Activated CD4-positive, alpha-beta T cell treated with anti-CD3 and anti-CD28 coated beads for 1 hour (primary cell): Measurements from ENCODE around the gene UBE3D.
"Not testable (repeated sequence)": the region's sequence is repeated elsewhere in the genome, so short reads cannot be mapped to it uniquely, and the experiment has no call there.

Experiments used
- DNase-seq: peaks from one replicate; pipeline ENCODE4 v3.0.0-alpha.2; 2020

Gene UBE3D

DNA sequence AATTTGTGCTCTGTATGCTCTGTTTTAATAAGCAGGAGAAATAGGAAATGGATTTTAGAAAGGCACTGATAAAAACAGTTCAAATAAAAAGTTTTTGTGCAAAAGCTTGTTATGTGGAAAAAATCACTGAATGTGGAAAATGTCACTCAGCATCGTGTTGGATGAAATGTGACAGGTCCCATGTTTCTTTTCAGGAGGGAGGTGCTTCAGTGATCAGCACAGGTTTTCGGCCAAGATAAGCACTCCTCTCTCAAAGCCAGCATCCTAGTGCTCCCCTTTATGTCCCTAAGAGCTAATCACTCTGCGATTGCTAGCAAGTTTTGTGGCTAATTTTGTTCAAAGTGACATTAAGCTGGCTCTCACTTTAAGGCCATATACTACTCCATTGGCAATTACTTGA, 12.0 kb downstream of the UBE3D start:
- no peak for DNase-seq

DNA sequence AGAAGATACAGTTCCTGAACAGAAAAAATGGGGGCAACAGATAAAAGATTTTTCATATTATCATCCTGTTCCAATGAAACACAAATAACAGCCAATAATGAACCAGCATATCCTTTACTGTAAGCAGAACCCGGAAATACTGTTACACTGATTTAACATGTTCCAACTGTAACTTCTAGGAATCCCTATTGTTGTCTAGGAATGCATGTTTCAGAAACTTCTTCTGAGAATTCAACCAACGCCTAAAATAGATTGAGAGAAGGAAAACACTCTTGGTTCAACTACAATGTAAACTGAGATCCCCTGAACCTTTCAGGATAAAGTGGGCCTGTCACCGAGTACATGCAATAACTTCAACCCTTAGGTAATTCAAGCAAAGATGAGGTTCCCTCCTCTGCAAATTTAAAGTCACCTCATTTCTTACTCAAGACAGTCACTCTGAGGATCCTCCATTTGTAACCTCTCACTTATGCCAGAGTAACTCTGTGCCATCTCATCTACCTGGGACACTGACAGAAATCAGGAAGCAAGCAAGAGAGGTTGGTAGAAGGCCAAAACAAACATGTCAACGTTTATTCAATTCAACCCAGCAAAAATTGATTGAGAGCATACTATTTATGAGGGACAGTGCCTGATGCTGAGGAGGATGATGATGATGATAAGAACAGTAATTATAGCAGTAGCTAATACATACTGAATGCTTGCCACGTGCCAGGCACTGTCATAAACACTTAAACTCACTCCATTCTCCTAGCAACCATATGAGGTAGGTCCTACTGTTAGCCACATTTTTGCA, 14.1 kb downstream of the UBE3D start:
- DNase-seq: no peak

DNA sequence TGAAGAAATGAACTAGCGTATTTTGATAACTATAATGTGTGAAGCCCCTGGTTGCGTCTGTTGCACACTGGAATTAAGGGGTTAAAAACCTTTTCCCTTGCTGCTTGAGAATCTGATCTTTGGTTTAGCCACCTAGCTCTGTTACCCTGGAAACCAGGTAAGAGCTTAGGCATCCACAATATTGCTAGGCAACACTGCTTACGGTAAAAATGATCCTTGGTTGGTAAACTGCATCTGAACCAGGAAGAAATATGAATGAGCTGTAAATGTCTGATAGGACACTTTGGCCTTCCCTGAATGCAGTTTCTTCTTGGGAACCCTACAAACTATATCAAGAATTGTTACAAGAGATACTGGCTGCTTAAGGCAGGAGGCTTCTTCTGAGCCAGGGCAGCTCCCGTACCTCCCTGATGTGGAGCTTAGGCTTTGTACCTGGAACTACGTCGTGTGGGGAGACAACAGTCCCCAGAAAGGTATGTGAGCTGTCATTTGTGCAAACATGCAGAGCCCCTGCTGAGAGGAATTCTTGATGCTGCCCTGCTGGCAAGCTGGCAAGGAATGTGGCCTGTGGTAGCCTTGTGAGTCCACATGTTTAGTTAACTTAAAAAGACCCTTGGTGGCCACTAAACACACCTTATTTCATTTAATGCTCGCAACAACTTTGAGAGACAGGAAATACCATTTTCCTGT, 18.4 kb downstream of the UBE3D start:
- no peak for DNase-seq

- DNase-seq: no peak
Measured at GRCh38 chr6:83044091-83044768, 21.4 kb downstream of the UBE3D start.

DNA sequence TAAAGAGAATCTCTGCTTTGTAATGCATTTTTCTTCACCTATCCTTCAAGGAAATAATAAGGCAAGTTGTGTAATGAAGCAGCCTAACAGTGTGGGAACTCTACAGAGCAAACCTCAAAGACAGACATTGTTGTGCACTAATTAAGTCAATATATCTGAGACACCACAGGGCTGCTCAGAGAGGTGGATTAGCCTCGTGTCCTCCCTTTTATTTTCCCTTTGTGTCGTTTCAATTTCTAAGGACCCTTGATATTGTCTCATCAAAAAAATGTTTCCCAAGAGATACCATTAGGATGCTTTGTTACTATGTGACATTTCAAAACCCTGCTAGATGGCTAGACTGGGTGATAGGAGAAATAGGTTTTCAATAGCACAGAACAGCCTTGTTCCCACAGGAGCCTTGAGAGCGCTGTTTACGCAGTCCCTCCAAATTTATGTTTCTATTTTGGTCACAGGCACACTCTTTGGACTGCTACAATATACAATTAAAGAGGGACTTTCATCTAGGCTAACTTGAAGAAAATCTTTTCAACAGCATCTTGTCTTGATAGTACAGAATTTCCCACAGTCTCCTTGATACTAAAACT, 23.1 kb downstream of the UBE3D start:
- no peak for DNase-seq

- no peak for DNase-seq
Measured at GRCh38 chr6:83038246-83038645, 27.4 kb downstream of the UBE3D start.

GRCh38 chr6:83031689-83032088, 34.0 kb downstream of the UBE3D start:
- no peak for DNase-seq

- DNase-seq: no peak
Measured at GRCh38 chr6:83019741-83020140, 45.9 kb downstream of the UBE3D start.

GRCh38 chr6:83011131-83011530, 54.5 kb downstream of the UBE3D start:
- not testable (repeated sequence) for DNase-seq

GRCh38 chr6:83008626-83009025, 57.0 kb downstream of the UBE3D start:
- no peak for DNase-seq

- DNase-seq: no peak
Measured at GRCh38 chr6:83006270-83006905, 59.3 kb downstream of the UBE3D start.

DNA sequence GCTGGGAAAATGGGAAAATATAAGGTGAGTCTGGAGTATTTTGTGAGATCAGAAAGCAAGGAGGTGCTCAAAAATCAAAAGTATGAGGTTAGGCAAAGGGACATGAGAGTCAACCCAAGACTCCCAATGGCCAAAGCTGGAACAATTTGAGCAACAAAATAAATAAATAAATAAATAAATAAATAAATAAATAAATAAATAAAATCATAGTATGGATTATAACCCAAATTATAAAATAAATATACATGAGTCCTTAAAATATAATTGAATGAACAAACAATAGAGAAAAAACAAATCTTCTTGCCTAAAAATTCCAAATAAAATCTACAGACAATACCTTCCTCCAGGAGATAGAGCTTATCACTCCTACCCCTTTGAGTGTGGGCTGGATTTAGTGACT, 69.5 kb downstream of the UBE3D start:
- no peak for DNase-seq

- no peak for DNase-seq
Measured at GRCh38 chr6:82995066-82995465, 70.6 kb downstream of the UBE3D start.

GRCh38 chr6:82989736-82990290, 75.8 kb downstream of the UBE3D start:
- DNase-seq: no peak

DNA sequence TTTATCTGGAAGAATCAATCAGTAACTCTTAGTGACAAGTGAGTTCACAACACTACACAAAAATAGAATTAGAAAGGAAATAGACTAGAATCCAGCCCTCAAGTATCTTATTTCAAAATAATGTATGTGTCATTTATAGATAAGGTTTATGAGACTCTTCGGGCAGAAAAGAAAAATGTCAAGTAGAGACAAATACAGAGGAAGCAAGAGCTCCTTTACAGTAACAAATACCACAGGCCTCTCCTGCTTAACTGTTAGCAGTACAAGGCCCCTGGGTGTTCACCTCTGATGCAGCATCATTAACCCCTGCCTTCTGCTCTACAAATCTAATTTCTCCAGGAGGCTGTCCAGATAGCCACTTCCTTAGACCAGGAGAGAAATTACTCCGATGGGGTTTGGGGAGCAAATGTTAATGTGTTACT, 76.7 kb downstream of the UBE3D start:
- DNase-seq: no peak

- DNase-seq: no peak
Measured at GRCh38 chr6:82987951-82988350, 77.7 kb downstream of the UBE3D start.

GRCh38 chr6:82987416-82987815, 78.2 kb downstream of the UBE3D start:
- no peak for DNase-seq

DNA sequence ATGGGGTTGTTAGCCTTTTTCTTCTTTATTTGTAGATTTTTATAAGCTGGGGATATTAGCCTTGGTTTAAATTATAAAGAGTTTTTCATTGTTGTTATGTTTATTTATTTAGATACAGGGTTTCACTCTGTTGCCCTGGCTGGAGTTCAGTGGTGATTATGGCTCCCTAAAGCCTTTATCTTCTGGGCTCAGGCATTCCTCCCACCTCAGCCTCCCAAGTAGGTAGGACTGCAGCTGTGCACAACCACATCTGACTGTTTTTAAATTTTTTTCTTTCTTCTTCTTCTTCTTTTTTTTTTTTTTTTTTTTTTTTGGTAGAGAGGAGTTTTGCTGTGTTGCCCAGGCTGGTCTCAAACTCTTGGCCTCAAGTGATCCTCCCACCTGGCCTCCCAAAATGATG, 80.9 kb downstream of the UBE3D start:
- DNase-seq: no peak

DNA sequence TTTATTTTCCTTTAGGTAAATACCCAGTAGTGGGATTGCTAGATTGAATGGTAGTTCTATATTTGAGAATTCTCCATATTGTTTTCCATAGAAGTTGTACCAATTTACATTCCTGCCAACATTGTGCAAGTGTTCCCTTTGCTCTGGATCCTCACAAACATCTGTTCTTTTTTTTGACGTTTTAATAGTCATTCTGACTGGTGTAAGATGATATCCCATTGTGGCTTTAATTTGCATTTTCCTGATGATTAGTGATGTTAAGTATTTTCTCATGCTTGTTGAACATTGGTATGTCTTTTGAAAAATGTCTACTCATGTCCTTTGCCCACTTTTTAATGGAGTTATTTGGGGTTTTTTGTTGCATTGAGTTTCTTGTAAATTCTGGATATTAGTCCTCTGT, 85.6 kb downstream of the UBE3D start:
- DNase-seq: no peak

GRCh38 chr6:82979657-82980056, 86.0 kb downstream of the UBE3D start:
- no peak for DNase-seq

- DNase-seq: no peak
Measured at GRCh38 chr6:82978362-82978945, 87.2 kb downstream of the UBE3D start.

GRCh38 chr6:82976179-82976578, 89.5 kb downstream of the UBE3D start:
- DNase-seq: no peak
